Transverse colon (tissue), 4 donors: Measurements from ENCODE around the gene ANAPC5.

Experiments used
- EP300 ChIP-seq: sonication (generic); formaldehyde crosslinking; IDR thresholded peaks from one replicate; pipeline ENCODE4 v1.6.1; 2017; ENCODE audit warnings: antibody characterized with exemption, low read depth
- POLR2A ChIP-seq: fragments of 450-650 bp; IDR thresholded peaks from one replicate; pipeline ENCODE4 v1.6.1; 2016; ENCODE audit warnings: antibody characterized with exemption, mild to moderate bottlenecking, moderate library complexity
- POLR2AphosphoS5 ChIP-seq, 3 donors: sonication (generic); formaldehyde crosslinking; IDR thresholded peaks; one replicate each; pipeline ENCODE4 v1.6.1; 2016; ENCODE audit warnings: antibody characterized with exemption in 3 of 3
- TF ChIP-seq, protein P1 (sequence below), 5 experiments: fragments of 200-600 bp in 3 of 5; fragments of 450-650 bp in 2 of 5; sonication (generic) in 3 of 5; IDR thresholded peaks; 1 replicate in 2 of 5; 2 replicates in 3 of 5; pipeline ENCODE4 v1.5.1; 2016 to 2017; ENCODE audit warnings: antibody characterized with exemption in 5 of 5, inconsistent platforms in 3 of 5, mild to moderate bottlenecking in 2 of 5, moderate library complexity in 1 of 5

DNA sequence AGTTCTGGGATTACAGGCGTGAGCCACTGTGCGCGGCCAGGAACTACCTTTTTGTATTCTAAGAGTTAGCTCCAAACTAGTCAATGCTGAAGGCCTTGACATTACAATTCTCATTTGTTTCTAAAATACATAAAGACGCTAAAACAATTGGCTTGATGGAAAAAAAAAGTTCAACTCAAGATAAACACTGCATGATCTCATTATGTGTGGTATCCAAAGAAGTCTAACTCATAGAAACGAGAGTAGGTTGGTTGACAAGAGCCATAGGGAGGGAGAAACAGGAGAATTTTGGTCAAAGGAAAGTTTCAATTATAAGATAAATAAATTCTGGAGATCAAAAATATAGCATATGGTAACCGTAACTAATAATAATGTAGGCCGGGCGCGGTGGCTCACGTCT is 27.7 kb upstream of the ANAPC5 start:
- no peak for TF ChIP-seq POLR2A
- TF ChIP-seq, protein P1, sequence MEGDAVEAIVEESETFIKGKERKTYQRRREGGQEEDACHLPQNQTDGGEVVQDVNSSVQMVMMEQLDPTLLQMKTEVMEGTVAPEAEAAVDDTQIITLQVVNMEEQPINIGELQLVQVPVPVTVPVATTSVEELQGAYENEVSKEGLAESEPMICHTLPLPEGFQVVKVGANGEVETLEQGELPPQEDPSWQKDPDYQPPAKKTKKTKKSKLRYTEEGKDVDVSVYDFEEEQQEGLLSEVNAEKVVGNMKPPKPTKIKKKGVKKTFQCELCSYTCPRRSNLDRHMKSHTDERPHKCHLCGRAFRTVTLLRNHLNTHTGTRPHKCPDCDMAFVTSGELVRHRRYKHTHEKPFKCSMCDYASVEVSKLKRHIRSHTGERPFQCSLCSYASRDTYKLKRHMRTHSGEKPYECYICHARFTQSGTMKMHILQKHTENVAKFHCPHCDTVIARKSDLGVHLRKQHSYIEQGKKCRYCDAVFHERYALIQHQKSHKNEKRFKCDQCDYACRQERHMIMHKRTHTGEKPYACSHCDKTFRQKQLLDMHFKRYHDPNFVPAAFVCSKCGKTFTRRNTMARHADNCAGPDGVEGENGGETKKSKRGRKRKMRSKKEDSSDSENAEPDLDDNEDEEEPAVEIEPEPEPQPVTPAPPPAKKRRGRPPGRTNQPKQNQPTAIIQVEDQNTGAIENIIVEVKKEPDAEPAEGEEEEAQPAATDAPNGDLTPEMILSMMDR (IDR thresholded peaks at IDR 0.05), result no peak
- TF ChIP-seq EP300, result no peak
- no peak for TF ChIP-seq POLR2AphosphoS5 (IDR thresholded peaks at IDR 0.05)
